Caki2 (cell line): ENCODE data around the gene CTNNA3. TPM values are rescaled to one million over a fixed set of nuclear protein-coding genes. Genes with fewer than 3 reads are reported as not detected.

Experiments used
- DNase-seq: peaks from one replicate; pipeline ENCODE4 v3.0.0-alpha.2; 2015; ENCODE audit warnings: low read depth
- in situ Hi-C: cut with HindIII; loops from 2 replicates; pipeline ENCODE4 v1.10.0; 2016; ENCODE audit warnings: low sequenced_read_pairs, low pct_unique_long_range_greater_than_20kb, mixed read lengths
- total RNA-seq: library from RNA; depleted of rRNA; stranded (reverse); fragments of >200 nt; shearing (Covaris generic); gene quantifications from 2 replicates; pipeline ENCODE4 v1.2.3, GENCODE V29; 2014; ENCODE audit warnings: low replicate concordance

The CTNNA3 gene
- total RNA-seq, 1 experiment from 2014 or later = not detected

- no peak for DNase-seq
- in situ Hi-C loops = no loop called here
These were observed 1414.7 kb downstream of the CTNNA3 start for GRCh38 chr10:66281327-66281726.

GRCh38 chr10:66277481-66277880 is 1418.5 kb downstream of the CTNNA3 start:
- DNase-seq = no peak
- in situ Hi-C loops = no loop called here

GRCh38 chr10:66273966-66274519 is 1422.0 kb downstream of the CTNNA3 start:
- in situ Hi-C loops = no loop called here

GRCh38 chr10:66265398-66265797 is 1430.6 kb downstream of the CTNNA3 start:
- no peak for DNase-seq
- in situ Hi-C loops = no loop called here

More at GRCh38 chr10:66273966-66274519, 1422.0 kb downstream of the CTNNA3 start:
- no peak for DNase-seq

GRCh38 chr10:66259836-66260235 is 1436.2 kb downstream of the CTNNA3 start:
- in situ Hi-C loops = no loop called here
- DNase-seq = no peak

GRCh38 chr10:66258693-66259092 is 1437.3 kb downstream of the CTNNA3 start:
- in situ Hi-C loops = no loop called here
- DNase-seq = no peak

GRCh38 chr10:66257801-66258200 is 1438.2 kb downstream of the CTNNA3 start:
- no peak for DNase-seq
- in situ Hi-C loops = no loop called here

GRCh38 chr10:66252986-66253385 is 1443.0 kb downstream of the CTNNA3 start:
- in situ Hi-C loops = no loop called here
- DNase-seq = no peak

GRCh38 chr10:66246177-66246576 is 1449.8 kb downstream of the CTNNA3 start:
- in situ Hi-C loops = no loop called here
- DNase-seq = no peak

- no peak for DNase-seq
- in situ Hi-C loops = no loop called here
These were observed 1451.0 kb downstream of the CTNNA3 start for GRCh38 chr10:66244953-66245352.

GRCh38 chr10:66242885-66243284 is 1453.1 kb downstream of the CTNNA3 start:
- in situ Hi-C loops = no loop called here
- DNase-seq = no peak

GRCh38 chr10:66239062-66239461 is 1456.9 kb downstream of the CTNNA3 start:
- DNase-seq = no peak
- in situ Hi-C loops = no loop called here

GRCh38 chr10:66238343-66238742 is 1457.7 kb downstream of the CTNNA3 start:
- DNase-seq = no peak
- in situ Hi-C loops = no loop called here

- DNase-seq = no peak
- in situ Hi-C loops = no loop called here
These were observed 1461.1 kb downstream of the CTNNA3 start for GRCh38 chr10:66234872-66235271.

GRCh38 chr10:66228887-66229286 is 1467.1 kb downstream of the CTNNA3 start:
- no peak for DNase-seq
- in situ Hi-C loops = no loop called here

GRCh38 chr10:66223656-66224055 is 1472.3 kb downstream of the CTNNA3 start:
- no peak for DNase-seq
- in situ Hi-C loops = no loop called here

GRCh38 chr10:66222462-66223046 is 1473.4 kb downstream of the CTNNA3 start:
- DNase-seq = no peak
- in situ Hi-C loops = no loop called here

- in situ Hi-C loops = no loop called here
- no peak for DNase-seq
These were observed 1476.9 kb downstream of the CTNNA3 start for GRCh38 chr10:66218981-66219587.

- no peak for DNase-seq
- in situ Hi-C loops = no loop called here
These were observed 1477.7 kb downstream of the CTNNA3 start for GRCh38 chr10:66218289-66218688.

GRCh38 chr10:66215920-66216319 is 1480.1 kb downstream of the CTNNA3 start:
- in situ Hi-C loops = no loop called here
- DNase-seq = no peak
